ENCODE results near the gene TMX1.
"Not testable (repeated sequence)": the region's sequence is repeated elsewhere in the genome, so short reads cannot be mapped to it uniquely, and the experiment has no call there.

The TMX1 gene, protein sequence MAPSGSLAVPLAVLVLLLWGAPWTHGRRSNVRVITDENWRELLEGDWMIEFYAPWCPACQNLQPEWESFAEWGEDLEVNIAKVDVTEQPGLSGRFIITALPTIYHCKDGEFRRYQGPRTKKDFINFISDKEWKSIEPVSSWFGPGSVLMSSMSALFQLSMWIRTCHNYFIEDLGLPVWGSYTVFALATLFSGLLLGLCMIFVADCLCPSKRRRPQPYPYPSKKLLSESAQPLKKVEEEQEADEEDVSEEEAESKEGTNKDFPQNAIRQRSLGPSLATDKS

DNA sequence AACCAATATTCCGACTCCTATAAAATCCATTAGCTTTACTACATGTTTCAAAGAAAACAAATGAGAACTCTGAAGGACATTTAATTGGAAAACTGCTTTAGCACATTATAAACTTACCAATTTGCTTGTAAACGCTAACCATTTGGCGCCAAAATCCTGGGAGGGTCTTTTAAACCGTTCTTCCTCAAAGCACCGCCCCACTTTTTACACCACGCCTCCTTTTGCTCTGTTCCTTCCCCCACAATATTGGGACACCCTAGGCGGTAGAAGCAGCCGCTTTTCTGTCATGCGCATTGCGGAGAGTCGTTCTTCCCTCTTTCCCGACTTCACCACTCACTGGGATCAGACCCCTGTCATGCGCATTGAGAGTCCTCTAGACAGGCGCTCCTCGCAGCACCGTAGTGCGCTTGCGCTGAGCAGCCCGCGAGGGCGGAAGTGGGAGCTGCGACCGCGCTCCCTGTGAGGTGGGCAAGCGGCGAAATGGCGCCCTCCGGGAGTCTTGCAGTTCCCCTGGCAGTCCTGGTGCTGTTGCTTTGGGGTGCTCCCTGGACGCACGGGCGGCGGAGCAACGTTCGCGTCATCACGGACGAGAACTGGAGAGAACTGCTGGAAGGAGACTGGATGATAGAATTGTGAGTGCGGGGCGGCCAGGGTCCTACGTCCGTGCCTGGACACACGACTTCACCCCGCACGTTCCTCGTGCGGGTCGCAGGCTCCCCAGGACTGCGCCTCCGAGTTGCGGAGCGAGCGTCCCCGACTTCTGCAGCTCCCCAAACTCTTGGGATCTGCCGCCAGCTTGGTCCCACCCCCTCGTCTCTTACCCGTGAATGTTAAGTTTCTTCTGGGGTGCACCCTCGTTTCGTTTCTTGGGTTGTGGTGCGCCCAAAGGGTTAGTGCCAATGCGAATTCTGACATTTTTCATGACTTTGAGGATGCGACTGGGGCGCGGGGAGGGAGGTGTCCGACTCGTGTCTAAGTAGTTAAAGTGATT is at the start of gene TMX1:
TSS of gene TMX1 (plus strand) at position 435 of the 991 bp plus-strand sequence. CDS start at position 481, 46 bp downstream.
- DNase-seq: peak; percentile 98

DNA sequence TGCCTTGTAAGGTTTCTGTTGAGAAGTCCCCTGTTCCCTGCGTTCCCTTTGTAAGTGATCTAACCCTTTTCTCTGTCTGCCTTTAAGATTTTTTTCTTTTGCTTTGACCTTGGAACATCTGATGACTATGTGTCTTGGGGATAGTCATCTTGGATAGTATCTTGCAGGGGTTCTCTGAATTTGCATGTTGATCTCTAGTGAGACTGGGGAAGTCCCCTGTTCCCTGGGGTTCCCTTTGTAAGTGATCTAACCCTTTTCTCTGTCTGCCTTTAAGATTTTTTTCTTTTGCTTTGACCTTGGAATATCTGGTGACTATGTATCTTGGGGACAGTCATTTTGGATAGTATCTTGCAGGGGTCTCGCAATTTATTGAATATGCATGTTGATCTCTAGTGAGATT is 38.2 kb upstream of the TMX1 start:
- DNase-seq: no peak

DNA sequence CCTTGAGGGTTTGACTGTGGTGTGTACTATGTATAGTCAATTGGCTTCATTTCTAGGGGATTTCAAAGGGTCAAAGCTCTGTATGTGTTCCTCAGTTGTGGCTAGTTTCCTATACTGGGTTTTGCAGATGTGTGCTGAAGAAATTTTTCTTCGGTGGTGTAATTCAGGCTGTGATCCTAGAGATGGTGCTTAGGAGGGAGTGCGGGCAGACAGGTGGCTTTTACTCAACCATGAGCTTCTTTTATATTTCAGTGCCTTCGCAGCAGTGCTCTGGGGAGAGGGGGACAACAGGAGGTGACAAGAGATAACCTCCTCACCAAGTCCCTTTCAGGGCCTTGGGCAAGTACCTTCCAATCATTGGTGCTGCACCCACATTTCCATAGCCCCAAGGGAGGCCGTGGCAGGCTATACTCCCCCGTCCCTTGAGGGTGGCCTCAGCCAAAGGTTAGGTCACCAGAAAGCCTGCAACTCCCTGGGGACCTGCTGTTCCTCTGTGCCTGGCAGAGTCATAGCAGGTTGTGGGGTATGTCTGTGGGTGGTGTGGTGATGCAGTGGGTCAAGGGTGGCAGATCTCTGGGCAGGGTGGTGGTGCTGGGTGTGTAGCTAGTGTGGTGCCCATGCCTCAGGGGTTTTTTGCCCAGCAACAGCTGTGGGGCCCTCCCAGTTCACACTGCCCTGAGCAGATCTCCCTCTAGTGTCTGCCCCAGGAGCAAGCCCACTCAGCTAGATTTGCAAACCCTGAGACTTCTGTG is 37.0 kb upstream of the TMX1 start:
- DNase-seq: no peak

DNA sequence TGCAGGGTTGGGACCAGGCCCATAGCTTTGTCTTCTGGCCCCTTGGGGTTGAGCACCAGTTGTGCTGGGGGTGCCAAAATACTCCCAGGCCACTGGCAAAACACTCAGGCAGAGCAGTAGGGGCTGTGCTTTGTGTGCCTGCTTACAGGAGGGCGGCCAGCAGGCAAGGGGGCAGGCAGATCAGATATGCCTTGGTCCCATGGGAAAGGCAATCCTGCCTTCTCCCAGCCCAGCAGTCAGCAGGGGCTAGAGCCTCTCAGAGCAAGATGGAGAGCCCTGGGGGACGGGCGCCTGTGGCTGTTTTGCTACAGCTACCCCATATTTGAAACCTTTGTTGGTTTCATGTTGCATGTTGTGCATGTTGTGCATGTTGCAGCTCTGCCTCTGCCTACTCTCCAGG is 36.2 kb upstream of the TMX1 start:
- DNase-seq: no peak

DNA sequence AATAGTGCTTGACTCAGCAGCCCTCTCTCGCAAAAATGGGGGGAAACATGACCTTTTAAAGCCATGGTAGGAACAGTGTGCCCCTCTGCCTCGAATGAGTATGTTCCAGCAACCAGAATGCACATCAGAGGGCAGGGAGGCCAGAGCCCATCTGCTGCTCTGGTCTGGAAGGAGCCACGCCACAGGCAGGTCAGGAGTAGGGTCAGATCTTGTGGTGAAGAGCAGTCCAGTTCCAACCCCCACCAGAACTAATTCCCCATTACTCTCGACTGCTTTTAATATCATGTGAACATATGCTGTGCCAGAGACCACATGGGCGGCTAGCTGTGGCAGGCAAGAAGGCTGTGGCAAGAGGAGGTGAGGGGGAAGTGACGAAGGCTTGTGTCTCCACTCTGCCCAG is 34.6 kb upstream of the TMX1 start:
- no peak for DNase-seq

DNA sequence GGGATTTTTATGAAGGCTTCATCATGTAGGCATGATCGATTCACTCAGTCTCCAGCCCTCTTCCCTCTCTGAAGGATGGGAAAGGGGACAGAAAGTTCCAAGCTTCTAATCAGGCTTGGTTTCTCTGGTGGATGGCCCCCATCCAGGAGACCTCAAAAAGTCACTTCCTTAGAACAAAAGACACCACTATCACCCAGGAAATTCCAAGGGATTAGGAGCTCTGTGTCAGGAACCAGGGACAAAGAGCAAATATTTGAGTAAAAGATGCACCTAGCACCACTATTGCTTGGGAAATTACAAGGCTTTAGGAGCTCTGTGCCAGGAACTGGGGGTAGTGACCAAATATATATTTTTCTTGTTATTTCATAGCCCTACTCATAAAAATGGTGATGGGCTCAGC is 33.6 kb upstream of the TMX1 start:
- DNase-seq: no peak

DNA sequence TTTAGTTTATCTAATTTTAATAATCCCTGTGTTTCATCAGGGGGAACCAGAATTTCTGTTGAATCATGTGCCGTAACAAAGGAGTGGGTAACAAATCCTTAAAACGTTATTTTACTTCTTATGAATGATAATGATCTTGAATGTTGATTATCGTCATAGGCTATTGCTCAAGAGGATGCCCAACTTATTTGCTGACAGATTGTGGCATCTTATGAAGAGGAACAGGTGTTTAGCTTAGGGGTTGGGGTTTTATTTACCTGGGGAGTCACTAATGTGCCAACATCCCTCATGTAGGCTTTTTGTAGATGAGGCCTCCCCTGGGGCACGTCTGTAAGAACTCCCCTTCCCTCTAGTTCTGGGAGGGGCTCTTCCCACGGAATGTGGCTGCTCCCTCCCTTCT is 32.4 kb upstream of the TMX1 start:
- DNase-seq: no peak

DNA sequence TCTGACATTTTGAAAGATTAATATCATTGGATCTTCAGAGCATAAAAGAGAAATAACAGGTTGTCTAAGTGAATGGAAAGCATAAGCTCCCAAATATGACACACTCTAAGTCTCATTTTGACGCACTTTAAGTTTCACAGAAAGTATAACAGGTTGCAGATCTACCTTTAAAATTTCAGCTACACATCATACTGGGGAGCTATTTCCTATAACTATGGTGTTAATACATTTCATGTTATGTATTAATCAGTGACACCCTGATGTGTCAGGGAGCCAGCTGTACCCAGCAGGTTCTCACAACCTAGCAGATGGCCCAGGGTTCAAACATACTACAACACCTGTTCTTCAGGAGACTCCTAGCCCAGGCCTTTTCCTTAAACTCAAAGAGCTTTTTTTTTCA is 31.1 kb upstream of the TMX1 start:
- DNase-seq: no peak

DNA sequence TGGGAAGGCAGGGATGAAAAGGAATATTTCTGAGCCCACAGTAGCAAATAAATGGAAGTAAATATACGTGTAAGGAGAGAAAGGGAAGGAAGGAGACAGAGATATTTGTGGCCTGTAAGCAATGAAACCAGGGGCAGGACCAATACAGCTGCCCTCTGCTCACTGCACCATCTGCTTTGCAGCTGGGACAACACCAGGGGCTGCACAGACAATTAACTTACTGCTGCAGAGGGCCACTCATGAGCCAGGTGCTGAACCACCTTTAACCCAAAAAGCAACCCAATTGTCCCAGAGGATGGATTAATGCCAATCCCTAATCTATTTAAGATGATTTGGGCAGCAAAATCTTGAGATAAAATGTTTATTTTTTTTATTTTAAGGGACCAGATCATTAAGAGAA is 30.6 kb upstream of the TMX1 start:
- no peak for DNase-seq

DNA sequence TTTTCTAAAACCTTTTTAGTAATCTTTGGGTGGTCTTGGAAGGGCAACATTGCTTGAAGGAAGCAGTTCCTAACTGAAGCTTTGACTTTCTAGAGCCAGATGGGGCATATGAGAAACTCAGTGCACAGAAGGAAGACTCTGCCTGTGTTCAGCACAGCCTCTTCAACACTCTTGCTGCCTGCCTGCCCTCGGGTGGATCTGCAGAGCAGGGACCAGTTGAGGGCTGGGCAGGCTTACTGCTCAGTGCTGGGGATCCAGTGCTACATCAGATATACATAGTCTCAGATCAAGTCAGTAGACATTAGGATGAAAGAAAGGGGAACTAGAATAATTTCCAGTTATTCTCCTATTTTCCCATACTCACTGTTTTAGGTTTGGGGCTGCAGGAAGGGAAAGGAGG is 29.5 kb upstream of the TMX1 start:
- DNase-seq: no peak

DNA sequence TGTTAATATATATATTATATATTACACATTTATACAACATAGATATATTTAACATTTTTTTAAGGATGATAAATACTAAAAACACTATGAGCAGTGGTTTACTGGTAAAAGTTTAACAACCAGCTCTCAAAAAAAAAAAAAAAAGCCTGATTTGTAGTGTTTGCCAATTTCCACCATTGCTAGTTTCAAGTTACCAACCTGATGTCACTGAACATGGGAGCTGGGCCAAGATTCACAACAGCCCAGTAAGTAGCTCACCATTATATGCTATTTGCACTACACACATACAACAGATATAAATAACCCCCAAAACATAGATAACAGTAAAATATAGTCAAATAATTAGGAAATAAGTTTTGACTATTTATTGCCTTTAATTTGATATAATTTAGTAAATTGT is 28.9 kb upstream of the TMX1 start:
- no peak for DNase-seq

DNA sequence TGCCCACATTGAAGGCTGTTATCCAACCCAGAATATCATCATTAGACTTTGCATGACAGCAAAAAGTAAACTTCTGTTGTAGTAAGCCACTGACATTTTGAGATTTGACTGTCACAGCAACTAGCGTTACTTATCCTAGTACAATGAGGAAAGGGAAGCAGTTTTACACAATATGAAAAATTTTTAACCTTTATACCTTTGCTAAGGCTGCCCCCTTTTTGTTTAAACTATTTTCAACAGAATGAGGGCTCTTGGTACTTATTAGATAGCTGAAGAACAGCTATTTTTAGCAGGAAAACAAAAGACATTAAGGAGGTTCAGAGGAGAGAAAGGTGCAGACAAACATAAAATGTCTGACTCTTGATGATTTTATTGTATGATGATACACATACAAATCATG is 23.4 kb upstream of the TMX1 start:
- no peak for DNase-seq

DNA sequence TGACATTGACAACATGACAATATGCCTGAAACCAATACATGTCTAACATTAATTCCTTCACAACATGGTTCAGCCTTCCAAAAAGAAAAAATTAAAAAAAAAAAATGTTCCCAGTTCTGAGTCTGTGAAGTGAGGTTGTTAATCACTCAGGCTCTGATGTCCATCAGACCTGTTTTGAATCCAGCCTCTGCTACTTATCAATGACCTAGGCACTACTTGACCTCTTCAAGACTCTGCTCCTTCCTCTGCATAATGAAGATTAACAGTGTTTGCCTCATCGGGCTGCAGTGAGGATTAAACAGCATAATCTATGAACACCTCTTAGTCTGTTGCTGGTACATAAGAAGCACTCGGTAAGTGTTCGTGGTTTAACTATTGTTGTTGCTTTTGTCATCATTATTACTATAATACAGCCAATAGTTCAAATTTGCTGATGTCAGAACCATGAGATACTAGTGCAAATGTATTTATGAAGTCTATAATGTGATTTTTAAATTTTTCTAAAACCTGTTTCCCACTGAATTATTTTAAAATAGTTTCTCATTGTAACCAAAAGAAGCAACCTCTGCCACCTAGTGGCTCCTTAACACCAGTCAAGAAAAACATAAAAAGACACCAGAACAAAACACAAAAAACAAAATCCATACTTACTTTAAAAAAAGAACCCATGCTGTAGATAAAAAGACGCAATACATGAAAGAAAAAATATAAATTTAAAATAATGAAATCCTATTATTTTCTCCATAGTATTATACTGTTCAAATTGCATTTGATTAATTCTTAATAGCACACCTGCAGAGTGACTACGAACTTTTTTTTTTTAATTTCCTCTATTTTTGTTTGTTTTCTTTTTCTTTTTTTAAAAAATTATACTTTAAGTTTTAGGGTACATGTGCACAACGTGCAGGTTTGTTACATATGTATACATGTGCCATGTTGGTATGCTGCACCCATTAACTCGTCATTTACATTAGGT is 20.3 kb upstream of the TMX1 start:
- peak; percentile 19 for DNase-seq

DNA sequence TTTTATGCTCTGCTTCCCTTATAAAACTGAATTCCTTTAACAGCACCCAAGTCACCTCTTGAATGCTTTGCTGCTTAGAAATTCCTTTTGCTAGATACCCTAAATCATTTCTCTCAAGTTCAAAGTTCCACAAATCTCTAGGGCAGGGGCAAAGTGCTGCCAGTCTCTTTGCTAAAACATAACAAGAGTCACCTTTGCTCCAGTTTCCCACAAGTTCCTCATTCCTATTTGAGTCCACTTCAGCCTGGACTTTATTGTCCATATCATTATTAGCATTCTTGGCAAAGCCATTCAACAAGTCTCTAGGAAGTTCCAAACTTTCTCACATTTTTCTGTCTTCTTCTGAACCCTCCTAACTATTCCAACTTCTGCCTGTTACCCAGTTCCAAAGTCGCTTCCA is 16.6 kb upstream of the TMX1 start:
- DNase-seq: not testable (repeated sequence)

DNA sequence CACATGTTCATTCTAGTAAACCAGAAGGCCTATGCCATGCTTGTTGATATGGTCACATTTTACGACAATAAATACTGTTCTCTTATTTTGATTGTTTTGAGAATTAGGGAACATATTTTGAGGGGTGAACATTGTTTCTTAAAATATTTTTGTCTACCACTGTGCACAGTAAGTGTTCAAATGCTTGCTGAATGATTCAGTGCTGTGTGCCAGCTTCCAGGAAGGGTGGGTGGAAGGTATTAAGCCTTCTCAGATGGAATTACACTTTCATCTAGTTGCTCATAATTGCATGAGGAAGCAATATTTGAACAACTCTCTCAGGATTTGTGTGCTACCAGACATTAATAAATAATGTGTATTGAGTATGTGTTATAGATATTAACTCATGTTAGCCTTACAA is 15.5 kb upstream of the TMX1 start:
- no peak for DNase-seq

DNA sequence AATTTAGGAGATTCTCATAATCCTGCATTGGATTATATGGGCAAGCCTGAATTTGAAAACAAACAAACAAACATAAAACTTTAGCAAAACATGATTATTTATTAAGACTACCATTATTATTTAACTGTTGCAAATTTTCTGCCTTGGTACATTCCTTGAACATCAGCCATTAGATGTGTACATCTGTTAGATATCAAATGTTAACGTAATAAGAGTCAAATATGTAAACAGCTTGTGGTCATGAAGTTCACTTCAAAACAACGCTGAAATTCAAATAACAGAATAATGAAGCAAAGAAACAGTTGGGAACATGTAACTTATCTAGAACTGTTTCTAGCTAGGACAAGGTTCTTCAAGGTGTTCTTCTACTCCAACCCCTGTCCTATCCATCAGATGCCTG is 14.3 kb upstream of the TMX1 start:
- DNase-seq: no peak

DNA sequence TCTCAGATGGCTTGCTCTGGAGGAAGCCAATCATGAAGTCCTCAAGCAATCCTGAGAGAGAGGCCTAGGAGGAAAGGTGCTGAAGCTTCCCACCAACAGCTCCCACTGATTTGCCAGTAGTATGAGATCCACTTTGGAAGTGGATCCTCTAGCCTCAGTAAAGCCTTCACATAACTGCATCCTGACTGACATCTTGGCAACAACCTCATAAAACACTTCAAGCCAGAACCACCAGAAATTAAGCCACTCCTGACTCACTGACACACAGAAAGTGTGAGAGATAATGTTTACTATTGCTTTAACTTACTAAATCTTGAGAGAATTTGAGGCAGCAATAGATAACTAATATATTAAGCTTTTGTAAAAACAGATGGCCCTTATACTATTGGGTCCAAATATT is 11.7 kb upstream of the TMX1 start:
- no peak for DNase-seq

DNA sequence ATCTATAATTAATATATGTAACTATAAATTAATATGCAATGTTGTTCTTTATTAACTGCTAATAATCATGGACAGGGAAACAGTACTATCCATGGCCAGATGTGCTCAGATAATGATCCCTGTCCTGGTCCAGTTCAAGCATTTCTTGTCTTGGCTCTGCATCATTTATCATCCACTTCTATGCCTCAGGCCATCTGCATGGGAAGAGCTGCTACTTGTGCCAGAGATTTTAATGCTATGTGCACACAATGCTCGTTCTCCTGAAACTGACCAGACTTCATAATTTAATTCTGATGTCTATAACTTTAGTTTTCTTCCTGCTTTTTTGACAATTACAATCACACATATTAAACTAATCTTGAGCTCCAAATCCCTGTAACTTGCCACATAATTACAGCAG is 11.2 kb upstream of the TMX1 start:
- DNase-seq: no peak

DNA sequence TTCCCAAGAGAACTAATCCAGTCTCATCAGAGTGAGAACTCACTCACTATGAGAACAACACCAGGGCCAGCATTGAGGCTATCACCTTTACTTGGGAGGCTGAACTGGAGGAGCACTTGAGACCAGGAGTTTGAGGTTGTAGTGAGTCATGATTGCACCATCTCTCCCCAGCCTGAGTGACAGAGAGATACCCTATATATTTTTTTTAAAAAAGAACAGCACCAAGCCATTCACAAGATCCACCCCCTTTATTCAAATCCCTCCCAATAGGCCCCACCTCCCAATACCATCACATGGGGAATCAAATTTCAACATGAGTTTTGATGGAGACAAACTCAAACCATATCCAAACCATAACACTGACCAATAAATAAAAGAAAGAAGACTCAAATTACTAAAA is 3.7 kb upstream of the TMX1 start:
- no peak for DNase-seq

DNA sequence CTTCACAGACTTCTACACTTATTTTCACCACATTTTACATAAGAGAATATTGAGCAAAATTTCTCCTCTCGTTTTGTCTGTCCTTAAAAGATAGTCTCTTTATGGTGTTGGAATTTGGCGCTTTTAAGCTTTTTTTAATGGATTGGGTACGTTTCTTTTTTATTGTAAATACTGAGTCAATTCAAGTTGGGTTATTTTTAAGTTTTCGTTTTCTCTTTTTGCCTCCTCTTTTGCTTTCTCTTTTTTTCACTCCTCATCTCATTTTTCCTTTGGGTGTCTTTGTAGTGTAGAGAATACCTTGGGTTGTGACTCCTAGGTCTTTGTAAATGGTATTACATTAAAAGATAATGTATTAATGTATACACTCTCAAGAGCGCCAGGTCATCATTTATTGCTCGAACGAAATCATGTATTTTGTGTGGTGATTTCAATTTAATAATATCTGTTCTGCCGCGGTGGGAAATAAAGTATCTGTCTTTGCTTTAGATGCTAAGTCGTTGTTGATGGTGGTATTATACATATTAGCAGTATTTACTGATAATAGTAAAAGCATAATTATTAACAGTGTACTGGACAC is 845 bp downstream of the TMX1 start:
- DNase-seq: peak; percentile 13

DNA sequence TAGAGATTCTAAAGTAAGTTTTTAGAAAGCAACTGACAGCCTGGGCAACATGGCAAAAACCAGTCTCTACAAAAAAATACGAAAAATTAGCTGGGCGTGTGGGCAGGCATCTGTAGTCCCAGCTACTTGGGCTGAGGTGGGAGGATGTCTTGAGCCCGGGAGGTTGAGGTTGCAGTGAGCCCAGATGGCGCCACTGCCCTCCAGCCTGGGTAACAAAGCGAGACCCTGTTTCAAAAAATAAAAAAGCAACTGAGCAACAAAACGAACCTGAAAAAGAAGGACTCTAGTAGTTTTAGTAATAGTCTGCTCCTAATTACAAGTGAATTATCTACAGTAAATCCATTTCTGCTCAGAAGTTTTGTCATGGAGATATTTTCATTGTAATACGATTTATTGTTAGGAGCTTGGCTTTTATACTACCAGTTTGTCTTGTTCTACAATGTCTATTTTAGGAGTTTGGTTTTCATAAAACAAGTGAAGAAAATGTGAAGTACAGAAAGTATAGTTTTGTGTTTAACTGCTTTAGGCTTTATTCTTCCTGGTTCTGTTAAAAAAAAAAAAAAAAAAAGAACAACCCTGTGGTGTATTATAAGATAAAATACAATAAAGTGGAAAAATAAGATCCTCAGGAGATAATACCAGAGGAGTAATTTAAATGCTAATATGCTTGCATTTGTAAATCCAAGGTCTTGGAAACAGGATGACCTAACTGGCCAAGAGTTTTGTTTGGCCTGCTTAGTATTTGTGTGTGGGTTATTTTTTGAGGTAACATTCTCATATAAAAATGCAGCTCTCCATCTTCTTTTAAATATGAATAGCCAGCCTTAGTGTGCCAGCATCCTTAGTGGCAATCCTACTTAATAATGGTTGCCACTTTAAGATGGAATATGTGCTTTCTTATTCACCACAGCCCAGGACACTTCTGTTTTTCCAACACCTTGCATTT is 2.8 kb downstream of the TMX1 start:
- DNase-seq: no peak

Measured in midbrain (tissue), 1 donor.